HG03103 (cell line): Measurements from ENCODE around the gene GYPB.
A peak's percentile ranks its signal among the peaks of the same experiment; 100 is the strongest.
"Not testable (repeated sequence)": the region's sequence is repeated elsewhere in the genome, so short reads cannot be mapped to it uniquely, and the experiment has no call there.

Experiments used
- ATAC-seq: cut with Tn5 transposase; IDR thresholded peaks from one replicate; pipeline ENCODE4 v1.9.1; 2021; ENCODE audit warnings: low read depth; ENCODE audit not compliant: unreplicated experiment

The GYPB gene

GRCh38 chr4:144019277-144019676 lies at the start of gene GYPB:
Gene GYPB (minus strand): TSS chr4:144019380. CDS start chr4:144019287, 93 bp downstream.
- ATAC-seq: not testable (repeated sequence)

GRCh38 chr4:144061556-144061955 lies 42.4 kb upstream of the GYPB start:
- not testable (repeated sequence) for ATAC-seq

GRCh38 chr4:144060234-144060859 lies 41.2 kb upstream of the GYPB start:
- ATAC-seq: not testable (repeated sequence)

- ATAC-seq: no peak
Measured at GRCh38 chr4:144056800-144057199, 37.6 kb upstream of the GYPB start.

DNA sequence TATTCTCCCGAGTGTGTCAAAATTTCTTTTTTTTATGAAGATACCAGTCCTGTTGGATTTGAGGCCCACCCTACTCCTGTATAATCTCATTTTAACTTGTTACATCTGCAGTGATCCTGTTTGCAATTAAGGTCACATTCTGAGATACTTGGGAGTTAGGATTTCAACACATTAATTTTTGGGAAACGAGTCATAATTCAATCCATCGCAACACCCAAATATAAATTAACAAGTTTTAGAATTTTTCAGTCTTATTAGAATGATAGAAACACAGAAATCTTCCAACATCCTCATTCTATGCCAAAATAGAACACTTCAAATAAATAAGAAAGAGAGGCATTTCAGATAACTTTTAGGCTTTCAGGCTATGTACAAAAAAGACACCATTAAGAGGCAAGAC lies 36.2 kb upstream of the GYPB start:
- ATAC-seq: not testable (repeated sequence)

DNA sequence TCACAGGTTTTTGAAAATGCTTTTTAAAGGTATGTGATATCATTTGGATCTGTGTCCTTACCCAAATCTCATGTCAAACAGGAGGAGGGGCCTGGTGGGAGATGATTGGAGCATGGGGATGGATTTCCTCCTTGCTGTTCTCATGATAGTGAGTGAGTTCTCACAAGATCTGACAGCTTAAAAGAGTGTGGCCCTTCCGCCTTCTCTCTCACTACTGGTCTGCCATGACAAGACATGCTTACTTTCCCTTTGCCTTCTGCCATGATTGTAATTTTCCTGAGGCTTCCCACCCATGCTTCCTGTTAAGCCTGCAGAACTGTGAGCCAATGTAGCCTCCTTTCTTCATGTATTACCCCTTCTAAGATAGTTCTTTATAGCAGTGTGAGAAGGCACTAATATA lies 32.3 kb upstream of the GYPB start:
- not testable (repeated sequence) for ATAC-seq

DNA sequence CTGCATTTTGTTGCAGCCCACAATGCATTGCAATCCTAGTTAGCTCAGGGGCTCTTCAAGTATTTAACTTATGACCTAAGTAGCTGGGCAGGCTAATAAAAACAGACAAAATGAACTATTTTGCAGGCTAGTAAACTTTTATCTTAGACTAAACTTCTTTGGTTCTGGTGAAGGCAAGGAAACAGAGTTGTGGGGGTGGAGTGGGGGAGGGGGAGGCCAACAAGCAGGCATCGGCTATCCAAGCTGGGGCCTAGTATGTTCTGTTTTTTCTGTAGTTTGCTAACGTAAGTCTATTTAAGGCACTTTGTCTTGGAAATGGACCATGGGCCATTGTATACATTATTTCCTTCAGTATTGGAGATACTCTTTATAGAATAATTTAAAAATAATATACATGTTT lies 31.5 kb upstream of the GYPB start:
- not testable (repeated sequence) for ATAC-seq

- not testable (repeated sequence) for ATAC-seq
Measured at GRCh38 chr4:144049495-144050424, 30.6 kb upstream of the GYPB start.

DNA sequence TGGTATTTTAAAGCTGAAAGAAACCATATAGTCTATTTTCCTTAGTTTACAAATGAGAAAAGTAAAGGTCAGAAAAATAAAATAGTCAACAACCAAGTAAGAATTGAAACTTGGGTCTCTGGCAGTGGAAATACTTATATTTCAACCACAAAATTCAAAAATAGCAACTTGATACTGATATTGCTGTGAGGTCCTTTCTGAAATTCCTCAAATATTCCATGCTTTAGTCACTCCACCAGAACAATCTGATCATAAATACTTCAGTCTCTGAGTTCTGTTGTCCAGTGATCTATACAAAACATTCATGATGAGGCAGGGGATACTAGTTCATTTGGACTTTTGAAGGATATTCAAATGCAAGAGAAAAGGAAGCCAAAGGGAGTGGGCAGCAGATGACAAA lies 25.8 kb upstream of the GYPB start:
- not testable (repeated sequence) for ATAC-seq

- not testable (repeated sequence) for ATAC-seq
Measured at GRCh38 chr4:144032580-144032979, 13.4 kb upstream of the GYPB start.

GRCh38 chr4:144031875-144032274 lies 12.7 kb upstream of the GYPB start:
- not testable (repeated sequence) for ATAC-seq

GRCh38 chr4:144031369-144031768 lies 12.2 kb upstream of the GYPB start:
- not testable (repeated sequence) for ATAC-seq

GRCh38 chr4:144030708-144031107 lies 11.5 kb upstream of the GYPB start:
- ATAC-seq: not testable (repeated sequence)

DNA sequence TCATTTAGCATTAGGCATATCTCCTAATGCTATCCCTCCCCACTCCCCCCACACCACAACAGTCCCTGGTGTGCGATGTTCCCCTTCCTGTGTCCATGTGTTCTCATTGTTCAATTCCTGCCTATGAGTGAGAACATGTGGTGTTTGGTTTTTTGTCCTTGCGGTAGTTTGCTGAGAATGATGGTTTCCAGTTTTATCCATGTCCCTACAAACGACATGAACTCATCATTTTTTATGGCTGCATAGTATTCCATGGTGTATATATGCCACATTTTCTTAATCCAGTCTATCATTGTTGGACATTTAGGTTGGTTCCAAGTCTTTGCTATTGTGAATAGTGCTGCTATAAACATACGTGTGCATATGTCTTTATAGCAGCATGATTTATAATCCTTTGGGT lies 7.5 kb upstream of the GYPB start:
- ATAC-seq: not testable (repeated sequence)

DNA sequence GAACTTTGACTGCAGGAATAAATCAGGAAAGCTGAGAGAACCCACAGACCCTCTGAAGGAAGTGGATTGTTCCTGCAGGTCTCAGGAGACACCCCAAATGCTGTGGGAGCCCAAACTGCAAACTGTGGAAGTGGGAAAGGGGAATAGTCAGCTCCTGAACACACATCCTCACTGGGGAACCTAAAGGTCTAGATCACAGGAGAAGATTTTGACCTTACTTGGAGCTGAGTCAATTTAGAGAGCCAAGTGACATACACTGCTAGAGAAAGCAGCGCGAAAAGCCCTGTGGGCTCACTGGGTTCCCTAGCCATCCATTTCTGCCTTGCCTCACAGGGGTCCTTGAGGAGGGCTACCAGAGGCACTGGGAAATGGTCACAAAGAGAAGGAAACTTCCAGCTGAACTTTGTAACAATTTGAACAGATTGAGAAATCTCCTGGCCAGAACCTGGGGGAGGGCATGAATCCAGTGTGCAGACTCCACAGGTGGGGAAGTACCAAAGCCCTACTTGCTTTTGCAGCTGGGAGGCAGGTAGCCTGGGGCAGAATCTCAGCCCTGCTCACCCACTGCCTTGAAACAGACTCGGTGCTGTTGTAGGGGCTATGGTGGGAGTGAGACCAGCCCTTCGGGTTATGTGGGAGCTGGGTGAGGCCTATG lies 5.3 kb upstream of the GYPB start:
- not testable (repeated sequence) for ATAC-seq

- not testable (repeated sequence) for ATAC-seq
Measured at GRCh38 chr4:144022772-144023400, 3.7 kb upstream of the GYPB start.

- peak; percentile 75 for ATAC-seq
Measured at GRCh38 chr4:144021336-144021990, 2.3 kb upstream of the GYPB start.

- ATAC-seq: not testable (repeated sequence)
Measured at GRCh38 chr4:144018223-144019000, 768 bp downstream of the GYPB start.

DNA sequence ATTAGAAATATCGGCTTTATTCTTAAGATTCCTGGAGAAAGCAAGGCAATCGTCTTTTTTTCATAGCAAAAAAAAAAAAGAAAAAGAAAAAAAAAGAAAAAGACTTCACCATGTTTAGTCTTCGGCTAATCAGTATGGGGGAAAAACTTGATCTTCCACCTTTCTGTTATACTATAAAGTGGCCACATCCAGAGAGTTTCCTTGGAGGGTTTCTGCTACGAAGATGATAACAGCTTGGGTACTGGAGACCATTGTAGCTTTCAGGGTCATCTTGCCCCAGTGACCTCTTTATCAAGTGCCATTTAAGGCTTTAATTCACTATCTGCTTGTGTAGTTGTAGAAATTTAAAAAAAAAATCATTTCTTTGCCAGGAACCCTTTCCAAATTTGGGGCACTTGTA lies 1.9 kb downstream of the GYPB start:
- not testable (repeated sequence) for ATAC-seq
